Measurements from ENCODE around the gene PCNX4.
"Not testable (repeated sequence)": the region's sequence is repeated elsewhere in the genome, so short reads cannot be mapped to it uniquely, and the experiment has no call there.

Gene PCNX4

DNA sequence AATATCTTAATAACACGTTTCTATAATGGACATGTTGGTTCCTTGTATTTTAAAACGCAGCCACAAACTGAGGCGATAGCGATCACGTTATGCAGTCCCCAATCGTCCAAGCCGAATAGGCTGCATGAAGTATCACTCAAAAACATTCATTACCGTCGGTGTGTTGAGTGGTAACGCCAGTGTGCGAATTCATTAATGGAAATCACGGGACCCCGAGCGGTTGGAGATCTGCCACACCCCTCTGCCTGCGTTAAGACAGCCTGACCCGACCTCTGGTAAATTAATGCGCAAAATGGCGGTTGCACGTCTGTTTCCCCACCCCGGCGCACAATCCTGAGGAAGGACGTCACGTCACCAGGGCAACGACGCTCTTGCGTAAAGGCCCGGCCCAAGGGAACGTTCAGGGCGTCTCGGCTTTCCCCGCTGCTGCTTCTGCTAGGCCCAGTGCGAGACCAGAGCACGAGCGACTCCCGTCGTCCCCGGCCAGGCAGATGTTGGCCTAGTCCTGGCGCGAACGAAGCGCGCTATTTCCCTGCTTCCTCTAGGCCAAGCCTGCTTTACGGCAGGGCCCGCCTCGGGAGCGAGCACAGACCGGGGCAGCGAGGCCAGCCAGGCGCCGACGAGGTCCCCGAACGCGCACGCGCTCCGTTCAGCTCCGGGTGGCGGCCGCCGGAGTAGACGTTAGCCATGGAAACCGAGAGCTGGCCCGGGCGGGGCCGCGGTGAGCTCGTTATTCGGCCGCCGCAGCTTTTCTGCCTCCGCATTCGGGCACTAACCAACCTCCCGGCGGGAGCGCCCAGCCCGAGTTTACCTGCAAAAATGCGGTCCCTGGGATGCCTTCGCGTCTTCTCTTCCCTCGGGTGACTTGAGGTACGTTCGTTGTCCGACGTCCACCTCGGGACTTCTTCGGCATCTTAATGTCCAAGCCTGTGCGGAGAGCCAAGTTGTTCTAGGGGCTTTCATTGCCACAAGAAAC, at the start of gene PCNX4:
Gene PCNX4 (plus strand): TSS at position 374 of the 976 bp plus-strand sequence. CDS start 15,716 bp downstream, outside the sequence.
- DNase-seq (ENCODE audit: low read depth): peak; percentile 99

DNA sequence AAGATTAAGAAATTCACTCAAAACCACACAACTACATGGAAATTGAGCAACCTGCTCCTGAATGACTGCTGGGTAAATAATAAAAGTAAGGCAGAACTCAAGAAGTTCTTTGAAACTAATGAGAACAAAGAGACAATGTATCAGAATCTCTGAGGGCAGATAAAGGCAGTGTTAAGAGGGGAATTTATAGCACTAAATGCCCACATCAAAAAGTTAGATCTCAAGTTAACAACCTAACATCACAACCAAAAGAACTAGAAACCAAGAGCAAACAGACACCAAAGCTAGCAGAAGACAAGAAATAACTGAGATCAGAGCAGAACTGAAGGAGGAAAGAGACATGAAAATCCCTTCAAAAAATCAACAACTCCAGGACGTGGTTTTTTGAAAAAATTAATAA, 43.7 kb upstream of the PCNX4 start:
- DNase-seq (ENCODE audit: low read depth): not testable (repeated sequence)

DNA sequence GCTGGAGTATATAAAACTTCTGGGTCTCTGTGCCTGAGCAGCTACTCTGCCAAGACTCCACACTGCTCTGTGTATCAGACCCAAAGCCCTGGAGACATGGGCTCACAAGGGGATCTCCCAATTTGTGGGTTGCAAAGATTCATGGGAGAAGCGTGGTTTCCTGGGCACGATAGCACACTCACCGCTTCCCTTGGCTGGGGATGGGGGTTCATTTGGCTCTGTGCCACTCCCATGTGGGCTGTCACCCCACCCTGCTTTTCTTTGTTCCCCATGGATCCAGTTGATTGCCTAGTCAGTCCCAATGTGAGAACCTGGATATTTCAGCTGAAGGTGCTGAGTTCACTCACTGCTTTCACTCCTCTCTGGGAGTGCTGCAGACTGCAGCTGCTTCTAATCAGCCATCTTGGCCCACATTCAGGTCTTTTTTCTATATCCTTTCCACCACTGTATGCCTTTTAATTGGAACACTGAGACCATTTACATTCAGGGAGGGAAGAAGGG, 40.0 kb upstream of the PCNX4 start:
- DNase-seq (ENCODE audit: low read depth): no peak

DNA sequence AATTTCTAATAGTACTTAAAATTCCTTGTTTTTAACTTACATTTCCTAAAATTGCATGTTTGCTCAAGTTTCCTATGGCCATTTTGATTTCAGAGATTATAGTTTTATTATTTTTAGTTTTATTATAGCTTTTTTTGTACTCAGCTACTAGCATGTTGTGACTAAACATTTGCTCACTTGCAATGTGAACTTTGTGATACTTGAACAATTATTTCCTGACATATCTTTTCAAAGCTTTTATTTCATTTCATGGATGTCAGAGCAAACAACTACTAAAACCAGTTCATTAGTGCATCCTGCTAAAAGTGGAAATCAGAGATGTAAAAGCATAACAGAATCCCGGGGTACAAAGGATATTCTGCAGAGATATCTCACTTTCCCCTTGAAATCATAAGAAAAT, 33.6 kb upstream of the PCNX4 start:
- no peak for DNase-seq (ENCODE audit: low read depth)

DNA sequence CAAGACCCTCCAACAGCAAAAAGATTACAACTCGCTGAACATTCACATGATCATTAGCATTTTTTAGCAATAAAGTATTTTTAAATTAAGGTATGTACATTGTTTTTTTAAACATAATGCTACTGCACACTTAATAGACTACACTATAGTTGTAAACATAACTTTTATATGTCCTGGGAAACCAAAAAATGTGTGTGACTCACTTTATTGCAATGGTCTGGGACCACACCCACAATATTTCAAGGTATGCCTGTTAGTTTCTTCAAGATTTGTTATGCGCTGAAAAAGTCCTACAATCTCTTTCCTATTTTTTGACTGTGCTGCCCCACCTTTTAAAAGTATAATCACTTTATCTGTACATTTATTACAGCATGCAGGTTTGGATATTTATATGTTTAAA, 30.4 kb upstream of the PCNX4 start:
- DNase-seq (ENCODE audit: low read depth): peak; percentile 9

DNA sequence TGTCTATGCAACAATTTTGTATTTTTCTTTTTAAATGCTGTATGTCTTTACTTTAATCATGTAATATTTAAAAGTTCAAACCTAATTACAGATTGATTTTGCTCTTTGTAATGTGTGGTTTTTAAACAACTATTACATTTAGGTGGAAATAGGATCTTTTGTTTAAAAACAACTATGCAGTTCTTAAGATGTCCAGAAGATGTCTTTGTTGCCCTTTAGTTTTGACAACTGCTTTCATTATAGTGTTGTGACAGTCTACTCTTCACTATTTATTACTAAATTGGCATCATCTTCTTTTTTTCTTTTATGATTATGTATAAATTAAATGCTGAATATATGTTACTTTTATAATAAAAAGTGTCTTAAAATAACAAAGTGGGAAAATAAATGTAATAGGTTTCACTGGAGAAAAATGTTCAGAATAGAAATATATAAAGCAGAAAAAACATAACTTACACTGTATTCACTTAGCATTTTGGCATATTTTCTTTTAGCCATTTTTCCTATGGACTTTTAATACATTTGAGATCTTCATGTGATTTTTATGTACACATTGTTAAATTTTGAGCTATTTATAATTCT, 27.1 kb upstream of the PCNX4 start:
- peak; percentile 47 for DNase-seq (ENCODE audit: low read depth)

DNA sequence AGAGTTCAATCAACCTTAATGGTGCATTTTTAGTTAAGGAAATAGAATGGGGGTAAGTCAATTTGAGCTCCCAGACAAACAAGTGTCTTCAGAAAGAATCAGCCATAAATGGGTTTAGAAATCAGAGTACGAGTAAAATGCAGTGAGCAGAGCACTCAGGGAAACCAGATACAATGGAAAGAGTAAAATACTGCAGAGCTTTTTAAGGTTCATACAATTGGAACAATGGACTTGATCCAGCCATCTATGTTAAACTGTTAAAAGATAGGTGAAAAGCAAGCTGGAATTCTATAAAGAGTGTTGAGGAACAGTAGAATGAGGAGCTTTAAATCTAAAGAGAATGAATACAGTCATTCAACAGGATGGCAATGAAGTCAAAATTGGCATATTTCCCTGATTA, 23.8 kb upstream of the PCNX4 start:
- DNase-seq (ENCODE audit: low read depth): no peak

DNA sequence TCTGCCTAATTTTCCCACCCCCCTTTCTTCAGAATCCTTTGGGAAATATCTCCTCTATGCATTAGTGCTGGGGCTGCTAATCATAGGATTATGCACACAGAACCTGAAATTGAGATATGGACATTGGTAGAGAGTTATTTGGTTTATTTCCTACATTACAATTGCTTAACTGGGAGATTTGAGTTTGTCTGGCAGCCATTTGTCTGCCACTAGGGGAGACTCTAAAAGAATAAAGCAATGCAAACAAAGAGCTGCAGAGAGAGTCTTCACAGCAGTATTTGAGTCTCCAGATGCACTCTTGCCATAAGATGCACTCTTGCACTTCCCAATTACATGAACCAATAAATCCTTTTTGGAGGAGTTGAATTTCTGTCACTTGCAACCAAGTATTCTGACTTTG, 12.0 kb upstream of the PCNX4 start:
- DNase-seq (ENCODE audit: low read depth): no peak

DNA sequence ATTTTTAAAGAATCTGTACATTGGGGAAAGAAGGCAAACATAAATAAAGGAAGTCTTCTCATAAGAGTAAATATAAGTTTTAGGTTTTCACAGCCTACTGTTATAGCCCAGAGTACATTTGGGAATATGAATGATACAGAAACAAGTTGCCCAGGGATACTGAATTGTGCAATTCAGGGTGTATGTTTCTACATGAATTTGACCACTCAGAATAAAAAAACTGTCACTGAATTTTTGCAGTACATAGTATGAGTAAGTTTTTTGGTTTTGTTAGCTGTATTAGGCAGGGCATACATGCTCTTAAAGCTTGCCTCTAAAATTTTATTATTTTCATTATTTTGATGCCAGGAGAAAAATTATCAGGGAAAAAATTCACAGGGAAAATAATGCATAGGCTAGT, 6.6 kb upstream of the PCNX4 start:
- DNase-seq (ENCODE audit: low read depth): peak; percentile 28

DNA sequence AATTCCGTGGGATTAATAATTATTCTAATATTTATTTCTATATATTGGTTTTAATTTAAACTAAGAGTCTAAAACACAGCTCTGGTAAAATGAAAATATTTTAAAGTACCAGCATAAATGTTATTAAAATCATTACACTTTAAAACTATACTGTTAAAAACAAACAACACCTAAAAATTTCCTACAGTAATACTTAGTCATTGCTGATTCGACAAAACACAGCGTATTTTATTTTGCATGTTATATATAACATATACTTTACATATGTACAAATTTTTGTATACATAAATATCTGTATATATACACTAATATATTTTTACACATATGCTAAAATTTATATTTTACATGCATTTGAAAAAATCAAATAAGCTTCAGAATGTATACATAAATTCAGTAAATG, 6.0 kb upstream of the PCNX4 start:
- DNase-seq (ENCODE audit: low read depth): no peak

DNA sequence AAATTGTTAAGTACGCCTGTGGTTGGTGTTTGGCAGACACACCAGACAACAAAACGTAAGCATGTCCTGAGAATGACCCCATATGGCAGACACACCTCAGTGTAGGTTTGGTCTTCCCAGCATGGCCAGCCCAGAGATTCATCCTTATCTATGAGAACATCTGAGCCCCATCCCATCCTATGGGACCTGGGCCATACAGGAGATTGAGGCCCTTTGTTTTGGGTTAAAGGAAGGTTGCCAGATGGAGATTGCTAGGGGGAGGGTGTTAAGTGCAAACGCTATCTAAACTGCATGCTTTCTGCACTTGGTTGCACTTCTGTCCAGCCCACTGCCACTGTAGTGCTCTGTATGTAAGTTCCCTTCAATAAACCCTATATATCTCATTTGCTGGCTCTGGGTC, 4.1 kb upstream of the PCNX4 start:
- no peak for DNase-seq (ENCODE audit: low read depth)

DNA sequence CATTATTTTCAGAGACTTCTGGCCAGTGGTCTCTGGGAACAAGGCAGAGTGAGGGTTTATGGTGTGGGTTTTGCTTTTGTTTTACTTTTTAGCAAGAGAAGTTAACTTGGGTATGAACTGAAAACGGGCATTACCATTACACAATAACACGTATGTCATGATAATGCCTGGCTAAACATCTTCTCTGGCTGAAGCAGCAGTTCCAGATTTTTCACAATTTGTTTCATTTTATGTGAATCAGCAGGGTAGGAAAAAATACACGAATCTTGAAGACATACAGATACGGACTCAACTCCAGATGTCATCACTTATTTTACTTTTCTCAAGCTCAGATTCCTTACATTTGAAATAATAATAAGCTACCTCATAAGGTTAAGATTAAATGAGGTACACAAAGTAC, 2.5 kb upstream of the PCNX4 start:
- DNase-seq (ENCODE audit: low read depth): no peak

DNA sequence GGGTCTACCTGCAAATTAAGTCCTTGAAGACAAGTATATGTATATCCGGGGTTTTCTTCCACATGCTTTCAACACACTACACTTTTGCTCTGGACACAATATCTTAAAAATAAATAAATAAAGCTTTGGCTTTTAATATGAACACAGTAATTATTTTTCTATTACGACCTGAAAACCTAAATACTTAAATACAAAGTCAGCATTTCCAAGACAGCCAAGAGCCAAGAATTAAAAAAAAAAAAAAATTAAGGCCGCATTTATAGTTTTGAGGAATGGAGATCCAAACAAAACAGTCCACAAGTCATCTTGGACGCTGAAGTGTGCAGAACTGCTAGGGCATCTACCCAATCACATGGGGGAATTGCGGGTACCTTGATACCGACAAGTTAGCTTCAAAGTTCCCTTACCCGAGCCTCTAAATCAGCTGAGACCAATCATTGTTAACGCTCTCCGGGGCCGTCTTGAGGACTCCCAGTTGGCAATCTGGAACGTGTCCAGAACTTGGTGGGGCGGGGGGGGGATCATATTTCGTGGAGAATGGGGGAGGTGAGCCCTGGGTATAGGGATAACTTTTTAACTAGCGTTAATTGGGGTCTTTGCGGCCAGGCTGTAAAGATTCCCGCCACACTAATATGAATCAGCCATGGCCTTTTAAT, 731 bp upstream of the PCNX4 start:
- DNase-seq (ENCODE audit: low read depth): peak; percentile 83

DNA sequence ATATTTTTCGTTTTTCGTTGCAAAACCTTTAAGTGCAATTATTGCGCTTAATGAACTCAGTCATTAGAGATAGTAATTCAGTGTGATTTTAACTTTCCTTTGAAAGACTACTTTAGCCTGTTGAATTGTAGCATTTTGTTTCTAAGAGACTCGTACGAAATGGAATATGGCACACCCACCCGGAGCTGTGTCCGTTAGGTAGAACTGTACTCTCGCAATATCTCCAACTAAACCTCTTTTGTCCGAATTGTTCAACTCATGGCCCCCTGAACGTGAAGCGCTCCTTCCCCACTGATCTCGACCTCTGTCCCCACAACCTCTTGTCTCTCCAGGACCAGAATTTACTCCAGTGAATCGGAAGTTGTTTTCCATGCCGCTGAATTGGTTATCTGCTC, 800 bp downstream of the PCNX4 start:
- peak; percentile 62 for DNase-seq (ENCODE audit: low read depth)

DNA sequence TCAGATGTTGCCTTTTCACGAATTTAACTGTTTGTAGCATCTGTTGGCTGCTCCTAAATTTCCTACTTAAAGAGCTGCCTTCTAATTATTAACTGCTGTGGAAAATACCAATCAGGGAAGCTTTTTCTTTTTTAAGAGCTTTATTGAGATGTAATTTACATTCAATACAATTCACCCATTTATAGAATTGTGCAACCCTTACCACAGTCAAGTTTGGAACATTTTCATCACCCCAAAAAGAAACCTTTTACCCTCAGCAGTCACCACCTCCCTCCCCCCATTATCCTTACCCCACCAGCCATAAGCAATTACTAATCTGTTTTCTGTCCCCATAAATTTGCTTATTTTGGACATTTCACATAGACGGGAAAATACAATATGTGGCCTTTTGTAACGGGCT, 1.4 kb downstream of the PCNX4 start:
- peak; percentile 18 for DNase-seq (ENCODE audit: low read depth)

DNA sequence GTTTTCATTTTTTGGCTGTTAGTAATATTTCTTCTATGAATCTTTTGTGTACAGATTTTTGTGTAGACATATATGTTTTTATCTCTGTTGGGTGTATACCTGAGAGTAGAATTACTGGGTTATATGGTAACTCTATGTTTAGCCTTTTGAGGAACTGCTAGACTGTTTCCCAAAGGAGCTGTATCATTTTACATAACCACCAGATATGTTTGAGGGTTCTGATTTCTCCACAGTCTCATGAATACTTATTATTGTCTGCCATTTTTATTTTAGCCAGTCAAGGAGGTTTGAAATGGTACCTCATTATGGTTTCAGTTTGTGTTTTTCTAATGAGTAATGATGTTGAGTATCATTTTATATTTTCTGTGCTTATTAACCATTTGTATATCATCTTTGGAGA, 1.9 kb downstream of the PCNX4 start:
- DNase-seq (ENCODE audit: low read depth): peak; percentile 29

DNA sequence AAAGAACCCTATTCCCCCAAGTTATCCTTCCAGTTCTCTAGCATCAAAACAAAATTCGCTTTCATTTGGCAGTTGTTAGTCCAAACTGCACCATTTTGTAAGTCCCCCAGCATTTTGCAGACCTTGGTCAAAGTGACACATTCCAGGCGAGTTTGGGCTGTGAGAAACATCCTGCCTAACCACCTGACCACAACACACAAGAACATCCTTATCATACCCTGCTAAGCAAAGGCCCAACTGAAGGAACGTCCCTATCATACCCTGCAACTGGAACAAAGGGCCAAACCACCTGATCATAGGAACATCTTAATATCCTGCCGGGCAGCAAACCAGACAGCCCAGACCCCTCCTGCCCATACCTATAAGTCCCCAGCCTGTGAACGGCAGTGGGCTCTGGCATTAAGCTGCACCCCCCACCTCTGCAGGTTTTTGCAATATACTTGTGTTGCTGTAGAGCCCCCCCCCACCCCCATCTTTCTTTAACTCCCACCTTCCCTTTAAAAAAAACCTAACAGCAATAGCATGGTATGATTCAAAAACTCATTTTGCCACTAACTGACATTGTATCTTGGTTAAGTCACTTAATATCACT, 2.7 kb downstream of the PCNX4 start:
- peak; percentile 81 for DNase-seq (ENCODE audit: low read depth)

DNA sequence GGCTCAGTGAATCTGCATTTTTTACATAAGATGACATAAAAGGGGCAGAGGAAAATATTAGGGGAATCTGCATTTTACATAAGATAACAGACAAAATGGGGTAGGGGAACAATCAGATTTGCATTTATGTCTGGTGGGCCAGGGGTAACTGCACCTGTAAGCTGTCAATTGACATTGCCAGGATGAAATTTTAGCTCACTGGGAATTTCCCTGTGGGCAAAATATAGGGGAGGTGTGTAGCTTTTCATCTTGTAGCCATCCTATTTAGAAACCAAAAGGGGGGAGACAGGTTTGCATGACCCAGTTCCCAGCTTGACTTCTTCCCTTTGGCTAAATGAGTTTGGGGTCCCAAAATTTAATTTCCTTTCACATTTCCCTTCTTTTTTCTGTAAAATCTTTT, 3.5 kb downstream of the PCNX4 start:
- no peak for DNase-seq (ENCODE audit: low read depth)

DNA sequence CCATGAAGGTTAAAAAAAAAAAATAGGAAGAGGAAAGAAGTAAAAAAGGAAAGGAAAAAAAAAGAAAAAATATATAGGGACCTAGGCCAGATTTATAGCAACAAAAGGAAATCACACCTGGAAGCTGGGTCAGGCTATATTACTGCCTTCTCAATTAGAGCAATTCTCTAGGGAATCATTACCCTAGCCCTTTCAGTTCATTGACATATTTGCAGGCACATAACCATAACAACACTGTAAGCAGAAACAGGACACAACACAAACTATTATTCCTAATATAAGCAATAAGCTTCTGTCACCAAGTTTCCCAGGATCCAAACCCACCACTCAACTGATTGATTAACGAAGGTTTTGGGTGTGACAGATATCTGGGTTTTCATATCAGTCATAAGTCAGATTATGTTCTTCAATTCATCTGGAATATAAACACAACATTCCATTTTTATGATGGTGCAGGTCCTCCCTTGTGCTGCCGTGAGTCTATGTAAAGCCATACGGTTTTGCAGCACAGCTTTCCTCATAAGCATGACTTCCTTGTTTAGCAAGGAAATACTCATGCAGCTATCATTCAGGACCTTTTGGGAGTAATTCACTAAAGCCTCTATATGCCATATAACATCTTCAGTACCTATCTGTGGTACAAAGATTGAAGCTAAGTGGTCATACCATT, 4.2 kb downstream of the PCNX4 start:
- peak; percentile 89 for DNase-seq (ENCODE audit: low read depth)

DNA sequence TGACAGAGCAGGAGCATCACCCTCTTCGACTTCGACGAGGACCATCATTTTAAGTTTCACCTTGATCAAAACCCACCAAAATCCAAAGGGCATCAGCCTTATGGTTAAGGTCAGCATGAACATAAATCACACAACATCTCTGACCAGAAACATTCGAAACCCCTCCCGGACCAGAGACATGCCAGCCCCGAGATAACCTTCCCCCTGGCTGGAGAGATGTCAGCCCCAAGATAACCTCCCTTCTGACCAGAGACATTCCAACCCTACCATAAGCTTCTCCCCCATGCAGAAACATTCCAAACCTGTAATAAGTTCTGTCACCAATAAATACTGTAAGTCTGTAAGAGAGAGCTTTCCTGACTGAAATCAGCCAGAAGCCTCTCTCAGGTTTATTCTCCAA, 6.3 kb downstream of the PCNX4 start:
- DNase-seq (ENCODE audit: low read depth): no peak

DNA sequence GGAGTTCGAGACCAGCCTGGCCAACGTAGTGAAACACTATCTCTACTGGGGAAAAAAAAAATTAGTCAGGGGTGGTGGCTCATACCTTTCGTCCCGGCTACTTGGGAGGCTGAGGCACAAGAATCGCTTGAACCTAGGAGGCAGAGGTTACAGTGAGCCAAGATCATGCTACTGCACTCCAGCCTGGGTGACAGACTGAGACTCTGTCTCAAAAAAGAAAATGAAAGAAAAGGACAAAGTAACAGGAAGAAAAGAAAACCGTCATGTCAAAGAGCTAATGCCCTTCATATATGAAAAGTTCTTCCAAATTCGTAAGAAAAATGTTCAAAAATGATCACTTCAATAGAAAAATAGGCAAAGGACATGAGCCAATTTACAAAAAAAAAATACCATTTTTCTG, 8.1 kb downstream of the PCNX4 start:
- DNase-seq (ENCODE audit: low read depth): not testable (repeated sequence)

DNA sequence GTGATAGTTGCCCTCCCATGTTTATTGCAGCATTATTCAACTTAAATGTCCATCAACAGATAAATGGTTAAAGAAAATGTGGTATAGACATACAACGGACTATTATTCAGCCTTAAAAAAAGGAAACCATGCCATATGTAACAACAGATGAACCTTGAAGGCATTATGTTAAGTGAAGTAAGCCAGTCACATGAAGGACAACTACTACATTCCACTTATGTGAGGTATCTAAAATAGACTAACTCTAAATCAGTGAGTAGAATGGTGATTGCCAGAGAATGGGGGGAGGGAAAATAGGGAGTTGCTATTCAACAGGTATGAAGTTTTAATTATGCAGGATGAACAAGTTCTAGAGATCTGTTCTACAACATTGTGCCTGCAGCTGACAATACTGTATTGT, 10.1 kb downstream of the PCNX4 start:
- peak; percentile 54 for DNase-seq (ENCODE audit: low read depth)
